GM10847 (cell line): ENCODE data around the gene SMIM28.

Source experiments
- POLR2A ChIP-seq: IDR thresholded peaks from 2 replicates; pipeline ENCODE4 v1.6.1; 2011; ENCODE audit not compliant: insufficient read length; ENCODE audit errors: extremely low read depth

SMIM28 gene

GRCh38 chr6:138370631-138371451, 6.9 kb upstream of the SMIM28 start:
- TF ChIP-seq POLR2A, result no peak

DNA sequence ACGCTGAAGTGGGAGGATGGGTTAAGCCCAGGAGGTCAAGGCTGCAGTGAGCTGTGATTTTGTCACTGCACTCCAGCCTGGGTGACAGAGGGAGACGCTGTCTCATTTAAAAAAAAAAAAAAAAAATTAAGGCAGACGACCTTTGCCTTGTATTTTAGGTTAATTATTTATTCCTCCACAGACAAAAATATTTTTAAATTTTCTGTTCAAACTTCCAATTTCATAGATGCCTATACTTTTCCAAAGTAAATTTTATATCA, 6.3 kb upstream of the SMIM28 start:
- no peak for TF ChIP-seq POLR2A

DNA sequence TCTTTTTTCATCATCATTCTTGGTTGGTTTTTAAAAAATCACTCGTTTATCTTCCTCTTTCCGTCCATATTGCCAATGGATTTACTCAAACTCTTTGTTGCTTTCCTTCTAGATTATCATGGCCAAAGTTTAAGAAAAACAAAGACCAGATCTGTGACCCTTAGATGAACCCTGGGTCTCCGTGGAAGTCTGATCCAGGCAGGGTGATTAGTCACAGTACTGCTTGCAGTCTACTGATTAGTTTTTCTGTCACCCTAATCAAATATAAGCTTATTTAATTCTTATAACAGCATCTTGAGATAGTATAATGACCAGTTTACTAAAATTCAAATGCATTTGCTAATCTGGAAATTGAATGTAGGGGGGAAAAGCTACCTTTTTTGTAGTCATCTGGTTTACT, 6.0 kb upstream of the SMIM28 start:
- TF ChIP-seq POLR2A, result no peak

DNA sequence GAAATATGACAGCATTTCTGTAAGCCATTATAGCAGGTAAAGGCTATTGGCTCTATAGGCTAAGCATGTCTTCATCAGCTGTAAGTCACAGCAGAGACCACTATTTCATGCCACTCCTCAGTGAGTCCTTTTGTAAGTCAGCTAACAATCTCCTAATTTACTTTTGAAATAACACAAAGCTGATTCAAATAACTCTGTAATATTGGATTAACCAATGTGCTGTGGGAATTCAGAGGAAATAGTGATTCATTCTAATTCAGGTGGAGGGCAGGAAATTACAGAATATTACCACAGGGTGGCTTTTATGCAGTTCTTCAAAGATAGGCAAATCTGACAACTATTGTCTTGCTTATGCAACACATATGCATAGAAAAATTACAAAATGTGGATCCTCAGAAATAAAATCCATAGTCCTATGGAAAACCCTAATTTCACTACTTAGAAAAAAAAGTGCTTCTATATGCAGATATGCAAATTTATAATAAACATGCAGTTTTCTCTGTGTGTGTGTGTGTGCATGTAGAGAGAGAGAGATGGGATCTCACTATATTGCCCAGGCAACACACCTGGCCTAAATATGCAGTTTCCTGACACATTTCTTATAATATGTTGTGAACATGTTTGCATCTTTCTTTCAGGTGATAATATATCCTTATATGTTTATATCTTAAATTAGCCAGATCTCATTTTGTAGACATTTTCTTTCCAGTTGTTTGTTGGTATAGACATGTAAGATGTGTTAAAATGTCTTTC, 4.8 kb upstream of the SMIM28 start:
- no peak for TF ChIP-seq POLR2A

- no peak for TF ChIP-seq POLR2A
These were observed 3.5 kb upstream of the SMIM28 start for GRCh38 chr6:138374230-138374629.

DNA sequence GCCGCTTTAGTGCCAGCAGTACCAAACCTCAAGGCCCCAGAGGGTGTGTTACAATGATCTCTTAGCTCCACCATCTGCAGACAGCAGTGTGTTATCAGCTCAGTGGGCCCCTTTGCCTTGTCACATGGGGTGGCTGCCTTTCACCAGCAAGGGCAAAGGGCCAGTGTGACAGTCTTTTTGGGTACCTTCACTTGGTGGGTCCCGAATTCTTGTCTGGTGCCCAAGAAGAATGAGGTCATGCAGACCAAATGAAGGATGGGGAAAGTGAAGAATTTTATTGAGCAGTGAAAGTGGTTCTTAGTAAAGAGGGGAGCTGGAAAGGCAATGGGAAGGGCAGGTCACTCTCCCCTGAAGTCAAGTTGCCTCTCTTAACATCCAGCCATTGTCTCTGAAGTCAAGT, 2.9 kb upstream of the SMIM28 start:
- TF ChIP-seq POLR2A, result no peak

DNA sequence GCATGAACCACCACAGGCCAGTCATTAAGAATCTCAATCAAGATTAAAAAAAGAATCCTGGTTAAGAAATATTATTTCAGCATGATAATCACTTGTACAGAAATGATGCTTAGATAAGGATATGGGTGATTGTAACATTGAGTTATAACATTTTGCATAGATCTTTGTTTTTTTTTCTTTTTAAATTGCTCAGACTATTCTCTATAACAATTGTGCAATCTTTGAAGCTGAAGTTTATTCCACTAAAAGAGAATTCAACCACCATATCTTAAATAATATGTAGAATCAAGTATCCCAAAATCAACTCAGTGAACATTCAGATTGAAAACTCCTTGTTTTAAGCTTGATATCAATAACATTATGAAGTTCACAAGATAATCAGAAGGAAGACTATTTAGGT, 663 bp upstream of the SMIM28 start:
- TF ChIP-seq POLR2A, result no peak

- TF ChIP-seq POLR2A, result no peak
These were observed 758 bp downstream of the SMIM28 start for GRCh38 chr6:138378463-138378862.

DNA sequence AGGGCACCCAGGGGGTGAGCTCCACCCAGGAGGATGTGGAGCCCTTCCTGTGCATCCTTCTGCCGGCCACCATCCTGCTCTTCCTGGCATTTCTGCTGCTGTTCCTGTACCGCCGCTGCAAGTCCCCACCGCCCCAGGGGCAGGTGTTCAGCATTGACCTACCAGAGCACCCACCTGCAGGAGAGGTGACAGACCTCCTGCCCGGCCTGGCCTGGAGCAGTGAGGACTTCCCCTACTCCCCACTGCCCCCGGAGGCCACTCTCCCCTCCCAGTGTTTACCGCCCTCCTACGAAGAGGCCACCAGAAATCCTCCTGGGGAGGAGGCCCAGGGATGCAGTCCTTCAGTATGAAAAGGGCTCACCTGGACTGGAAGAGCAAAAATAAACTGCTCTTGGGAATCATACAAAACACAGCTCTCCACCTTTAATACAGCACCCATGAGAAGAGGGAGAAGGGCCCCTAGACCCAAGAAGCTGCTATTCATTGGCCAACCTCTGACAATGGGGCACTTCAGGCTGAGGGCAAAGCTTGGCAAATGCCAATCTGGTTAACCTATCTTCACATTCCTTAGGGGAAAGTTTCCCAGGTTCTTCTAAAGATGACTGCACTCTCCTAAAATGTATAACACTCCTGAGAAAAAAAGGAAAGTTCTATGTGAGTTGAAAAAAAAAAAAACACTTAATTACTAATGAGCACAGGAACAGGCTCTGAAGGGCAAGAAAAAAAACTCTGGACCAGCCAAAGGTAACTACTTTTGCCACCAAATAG, 5.0 kb downstream of the SMIM28 start:
- TF ChIP-seq POLR2A, result no peak

DNA sequence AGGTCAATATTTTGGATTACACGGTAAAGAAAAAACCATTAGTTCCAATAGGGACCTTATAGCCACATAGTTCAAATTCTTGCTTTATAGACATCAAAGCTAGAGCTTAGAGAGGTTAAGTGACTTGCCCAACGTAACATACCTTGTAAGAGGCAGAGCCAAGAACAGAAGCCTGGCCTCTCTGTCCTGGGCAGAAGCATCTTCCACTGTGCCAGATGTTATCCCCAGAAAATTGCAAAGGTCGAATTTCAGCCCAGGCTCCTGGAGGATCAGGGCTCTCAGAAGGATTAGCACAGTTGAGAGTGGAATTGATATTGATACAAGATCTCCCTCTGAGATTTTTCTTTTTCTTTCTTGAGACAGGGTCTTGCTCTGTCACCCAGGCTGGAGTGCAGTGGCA, 6.1 kb downstream of the SMIM28 start:
- no peak for TF ChIP-seq POLR2A

DNA sequence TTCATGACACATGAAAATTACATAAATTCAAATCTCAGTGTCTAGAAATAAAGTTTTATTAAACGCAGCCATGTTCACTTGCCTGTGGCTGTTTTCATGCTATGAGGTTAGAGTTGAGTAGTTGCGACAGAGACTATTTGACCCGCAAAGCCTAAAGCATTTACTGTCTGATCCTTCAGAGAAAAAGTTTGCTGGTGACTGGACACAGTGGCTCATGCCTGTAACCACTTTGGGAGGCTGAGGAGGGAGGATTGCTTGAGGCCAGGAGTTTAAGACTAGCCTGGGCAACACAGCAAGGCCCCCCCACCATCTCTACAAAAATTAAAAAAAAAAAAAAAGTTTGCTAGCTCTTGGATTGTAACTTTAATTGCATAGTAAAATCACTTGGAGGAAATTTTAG, 9.2 kb downstream of the SMIM28 start:
- no peak for TF ChIP-seq POLR2A

GRCh38 chr6:138387577-138388368, 10.1 kb downstream of the SMIM28 start:
- no peak for TF ChIP-seq POLR2A

DNA sequence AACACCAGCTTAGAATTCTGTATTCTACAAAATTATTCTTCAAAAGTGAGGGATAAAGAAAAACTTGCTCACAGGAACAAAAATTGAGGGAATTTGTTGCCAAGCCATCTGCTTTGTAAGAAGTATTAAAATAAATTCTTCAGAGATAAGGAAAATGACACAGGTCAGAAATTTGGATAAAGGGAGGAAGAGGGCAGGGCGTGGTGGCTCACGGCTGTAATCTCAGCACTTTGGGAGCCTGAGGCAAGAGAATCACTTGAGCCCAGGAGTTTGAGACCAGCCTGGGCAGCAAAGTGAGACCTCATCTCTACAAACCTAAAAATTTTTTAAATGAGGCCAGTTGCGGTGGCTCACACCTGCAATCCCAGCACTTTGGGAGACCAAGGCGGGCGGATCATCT, 11.8 kb downstream of the SMIM28 start:
- no peak for TF ChIP-seq POLR2A

DNA sequence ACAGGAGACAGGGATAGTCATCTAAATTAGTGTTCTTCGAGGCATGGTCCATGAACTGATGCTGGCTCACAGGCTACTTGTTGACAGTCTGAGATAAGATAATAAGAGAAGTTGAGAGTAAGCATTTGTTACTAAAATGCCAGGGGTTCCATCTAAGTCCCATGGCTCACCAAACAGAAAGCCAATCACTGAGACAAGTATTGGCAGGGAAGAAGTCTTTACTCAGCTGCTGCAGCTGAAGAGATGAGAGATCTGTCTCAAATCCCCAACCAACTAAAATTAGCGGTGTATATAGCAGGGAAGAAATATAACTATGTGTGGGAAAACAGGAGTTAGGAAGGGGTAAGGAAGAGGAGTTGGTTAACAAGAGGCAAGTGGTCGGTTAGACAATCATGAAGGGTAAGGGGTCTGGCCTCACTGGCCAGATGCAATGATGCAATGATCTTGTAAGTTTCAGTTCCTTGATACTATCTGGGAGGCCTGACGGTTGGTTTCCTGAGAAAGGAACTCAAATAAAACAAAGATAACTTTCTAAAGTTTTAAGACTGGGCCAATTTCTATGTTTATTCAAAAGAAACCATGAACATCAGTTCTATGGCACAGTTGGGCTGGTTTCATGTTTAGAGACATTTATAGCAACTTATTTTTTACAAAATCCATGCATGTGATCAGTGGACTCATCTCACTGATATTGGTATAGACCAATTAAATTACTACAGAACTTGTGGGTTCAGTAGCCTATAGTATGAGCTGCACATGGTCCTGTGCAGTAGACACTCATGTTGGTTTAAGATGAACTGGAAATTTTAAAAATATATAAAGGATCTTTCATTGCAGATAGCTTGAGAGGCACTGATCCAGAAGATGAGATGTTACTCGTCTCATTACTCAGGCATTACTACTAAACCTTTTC, 16.4 kb downstream of the SMIM28 start:
- TF ChIP-seq POLR2A, result no peak

GRCh38 chr6:138396709-138397108, 19.0 kb downstream of the SMIM28 start:
- TF ChIP-seq POLR2A, result no peak
